Activated T-cell treated with anti-CD3 and anti-CD28 coated beads, Interleukin-2, amount 50 U/mL, for 48 hours (primary cell): Measurements from ENCODE around the gene SNAPIN.
A peak's percentile ranks its signal among the peaks of the same experiment; 100 is the strongest.
"Not testable (repeated sequence)": the region's sequence is repeated elsewhere in the genome, so short reads cannot be mapped to it uniquely, and the experiment has no call there.

Experiments used
- DNase-seq, 2 experiments: peaks; one replicate each; pipeline ENCODE4 v3.0.0-alpha.2; 2020

SNAPIN gene

DNA sequence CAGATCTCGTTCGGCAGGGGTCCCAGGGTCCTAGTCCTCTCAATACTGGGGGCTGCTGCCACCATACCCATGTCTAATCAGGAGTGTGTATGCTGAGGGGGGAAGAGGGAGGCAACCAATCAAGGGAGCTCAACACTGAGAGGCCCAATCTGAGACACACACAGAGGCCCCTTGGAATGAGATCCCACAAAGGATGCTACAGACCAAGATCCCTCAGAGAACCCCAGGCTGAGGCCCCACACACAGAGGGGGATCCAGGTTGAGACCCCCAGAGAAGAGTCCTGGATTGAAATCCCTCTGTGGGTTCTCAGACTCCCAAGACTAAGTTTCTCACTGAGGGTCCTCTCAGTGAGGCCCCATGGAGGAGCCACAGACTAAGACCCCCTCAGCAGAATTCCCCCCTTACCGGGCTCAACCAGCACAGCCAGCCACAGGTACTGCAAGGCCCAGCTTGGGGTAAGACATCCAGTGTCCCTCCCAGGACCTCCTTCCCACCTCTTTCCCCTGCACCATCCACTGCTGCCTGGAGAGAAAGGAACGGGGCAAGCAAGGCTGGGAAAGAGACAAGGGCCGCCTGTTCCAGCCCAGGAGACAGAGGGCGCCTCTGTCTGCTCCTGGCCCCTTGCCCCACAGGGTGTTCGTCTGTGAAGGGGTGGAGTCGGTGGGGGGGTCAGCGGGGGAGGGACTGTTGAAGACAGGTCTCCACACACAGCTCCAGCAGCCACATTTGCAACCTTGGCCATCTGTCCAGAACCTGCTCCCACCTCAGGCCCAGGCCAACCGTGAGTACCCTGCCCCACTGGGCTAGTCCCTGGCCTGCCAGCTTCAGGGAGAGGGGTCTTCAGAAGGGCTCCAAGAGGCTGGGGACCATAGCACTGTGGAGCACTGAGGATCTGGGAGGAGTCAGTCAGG lies 30.5 kb upstream of the SNAPIN start, which contains the start of gene S100A1:
S100A1 (plus strand) TSS at position 720 of the 912 bp plus-strand sequence. CDS start 2,088 bp downstream, outside the sequence.
- DNase-seq = no peak

DNA sequence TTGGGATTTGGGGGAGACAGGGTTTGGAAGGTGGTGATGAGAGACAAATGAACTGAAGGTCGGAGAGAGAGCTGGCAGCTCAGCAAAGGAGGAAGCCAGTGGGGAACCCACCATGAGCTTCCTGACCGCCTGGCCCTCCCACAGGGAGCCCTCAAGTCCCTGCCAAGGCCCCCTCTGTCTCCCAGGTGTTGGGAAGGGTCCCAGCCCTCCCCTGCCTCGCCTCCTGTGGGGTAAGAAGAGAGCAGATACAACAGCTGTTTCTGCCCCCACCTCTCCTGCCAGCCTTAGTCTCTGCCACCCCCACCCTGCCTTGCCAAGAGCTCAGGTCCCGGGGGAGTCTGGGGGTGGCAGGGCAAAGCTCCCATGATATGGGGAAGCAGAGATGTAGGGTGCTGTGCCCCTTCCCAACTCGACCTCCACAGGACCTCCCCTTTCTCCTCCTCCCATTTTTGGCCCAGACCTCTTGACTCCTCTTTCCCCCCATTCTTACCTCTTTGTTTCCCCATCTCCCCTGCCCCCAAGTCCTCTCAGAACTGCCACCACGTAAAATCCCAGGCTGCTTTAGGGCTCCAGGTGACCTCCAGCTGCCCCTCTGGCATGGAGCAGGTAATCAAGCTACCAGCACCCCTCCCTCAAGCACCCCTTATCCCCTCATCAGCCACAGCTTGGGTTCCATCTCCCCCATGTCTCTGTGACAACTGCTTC lies 29.7 kb upstream of the SNAPIN start:
- DNase-seq = no peak

DNA sequence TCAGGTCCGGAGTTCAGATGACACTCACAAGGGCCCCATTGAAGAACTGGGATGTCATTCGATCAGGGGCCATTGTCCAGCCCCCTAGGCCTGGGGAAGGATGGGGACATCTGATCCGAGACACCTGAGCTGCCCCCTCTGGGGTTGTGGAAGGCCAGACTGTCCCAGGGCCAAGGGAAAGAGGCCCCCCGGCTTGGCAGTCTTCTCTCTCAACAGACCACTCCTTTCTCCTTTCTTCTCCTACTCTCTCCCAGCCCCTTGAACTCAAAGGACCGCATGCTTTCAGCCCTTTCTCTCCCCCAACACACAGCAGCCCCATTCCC lies 29.2 kb upstream of the SNAPIN start:
- DNase-seq = no peak

DNA sequence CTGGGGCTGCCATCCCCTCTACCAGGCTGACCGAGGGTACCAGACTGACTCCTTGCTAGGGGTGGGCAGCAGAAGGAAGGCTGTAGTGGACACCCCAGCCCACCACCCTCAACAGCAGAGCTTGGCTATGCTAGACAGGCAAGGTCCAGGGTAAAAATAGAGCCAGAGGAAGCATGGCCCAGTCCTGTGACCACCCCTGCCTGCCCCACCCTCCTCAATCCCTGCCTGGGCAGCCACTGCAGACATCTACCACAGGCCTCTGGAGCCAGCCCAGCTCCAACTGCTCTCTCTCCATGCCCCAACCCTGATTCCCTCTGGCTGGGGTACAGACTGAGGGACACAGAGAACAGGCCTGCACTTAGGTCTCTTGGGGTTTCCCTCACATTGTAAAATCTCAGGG lies 28.5 kb upstream of the SNAPIN start:
- DNase-seq = no peak

DNA sequence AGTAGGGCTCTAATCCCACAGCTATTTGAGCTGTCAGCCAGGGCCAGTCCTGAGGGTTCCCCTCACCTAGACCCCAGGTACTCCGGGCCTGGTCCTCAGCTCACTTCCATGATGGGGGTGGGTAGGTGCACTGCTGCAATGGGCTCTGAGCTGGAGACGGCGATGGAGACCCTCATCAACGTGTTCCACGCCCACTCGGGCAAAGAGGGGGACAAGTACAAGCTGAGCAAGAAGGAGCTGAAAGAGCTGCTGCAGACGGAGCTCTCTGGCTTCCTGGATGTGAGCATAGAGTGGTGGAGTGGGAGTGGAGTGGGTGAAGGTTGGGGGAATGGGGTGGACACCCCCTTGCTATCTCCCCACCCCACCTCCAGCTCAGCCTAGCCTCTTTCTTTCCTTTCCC lies 28.1 kb upstream of the SNAPIN start:
- no peak for DNase-seq

DNA sequence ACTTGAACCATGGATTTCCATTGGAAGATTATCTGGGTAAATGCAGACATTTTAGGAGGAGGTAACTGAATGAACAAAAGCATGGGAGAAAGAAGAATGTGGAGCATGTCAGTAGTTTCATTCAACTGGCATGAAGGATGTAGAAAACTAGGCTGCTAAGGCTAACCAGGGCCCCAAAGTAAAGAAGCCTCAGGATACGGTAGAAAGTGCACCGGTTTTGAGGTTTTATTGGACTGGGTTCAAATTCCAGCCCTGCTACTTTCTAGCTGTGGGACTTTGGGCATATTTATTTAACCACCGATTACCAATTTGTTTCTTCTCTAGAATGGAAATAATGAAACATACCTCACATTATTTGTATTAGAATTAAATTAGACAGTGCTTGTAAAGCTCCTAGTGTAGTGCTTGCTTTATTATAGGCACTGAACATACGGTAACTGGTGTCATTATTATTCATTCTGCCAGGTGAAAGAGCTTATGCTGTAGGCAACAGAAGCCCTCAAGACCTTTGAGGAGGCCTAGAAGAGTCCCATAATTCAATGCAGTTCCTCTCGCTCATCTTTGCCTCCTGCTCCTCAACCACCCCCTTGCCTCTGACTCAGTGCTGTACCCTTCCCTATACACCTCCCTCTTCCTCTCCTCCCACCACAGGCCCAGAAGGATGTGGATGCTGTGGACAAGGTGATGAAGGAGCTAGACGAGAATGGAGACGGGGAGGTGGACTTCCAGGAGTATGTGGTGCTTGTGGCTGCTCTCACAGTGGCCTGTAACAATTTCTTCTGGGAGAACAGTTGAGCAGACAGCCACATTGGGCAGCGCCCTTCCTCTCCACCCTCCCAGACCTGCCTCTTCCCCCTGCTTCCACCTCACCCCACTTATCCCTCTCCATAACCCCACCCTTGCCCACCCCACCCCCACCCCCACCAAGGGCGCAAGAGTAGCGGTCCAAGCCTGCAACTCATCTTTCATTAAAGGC lies 27.2 kb upstream of the SNAPIN start:
- no peak for DNase-seq

DNA sequence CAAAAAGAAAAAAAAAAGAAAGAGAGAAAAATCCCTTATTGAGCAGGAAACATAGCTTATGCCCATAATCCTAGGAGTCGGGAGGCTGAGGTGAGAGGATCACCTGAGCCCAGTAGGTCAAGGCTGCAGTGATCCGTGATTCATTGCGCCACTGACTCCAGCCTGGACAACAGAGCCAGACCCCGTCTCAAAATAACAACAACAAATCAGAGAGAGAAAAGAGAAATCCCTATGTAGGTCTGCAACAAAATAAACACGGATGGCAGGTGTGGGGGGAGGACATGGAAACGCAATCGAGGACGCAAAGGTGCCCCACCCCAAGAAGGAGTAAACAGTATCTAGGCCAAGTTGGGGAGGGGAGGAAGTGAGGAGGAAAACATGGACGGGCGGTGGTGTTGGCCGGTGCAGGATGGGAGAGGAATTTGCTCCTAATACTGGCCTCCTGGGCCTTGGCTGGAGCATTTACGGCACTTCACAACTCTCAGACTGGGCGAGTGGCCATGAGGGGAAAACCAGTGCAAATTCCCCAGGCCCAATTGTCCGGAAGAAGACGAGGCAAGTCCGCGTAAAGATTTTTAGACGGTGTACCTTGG lies 25.2 kb upstream of the SNAPIN start:
- DNase-seq = no peak

DNA sequence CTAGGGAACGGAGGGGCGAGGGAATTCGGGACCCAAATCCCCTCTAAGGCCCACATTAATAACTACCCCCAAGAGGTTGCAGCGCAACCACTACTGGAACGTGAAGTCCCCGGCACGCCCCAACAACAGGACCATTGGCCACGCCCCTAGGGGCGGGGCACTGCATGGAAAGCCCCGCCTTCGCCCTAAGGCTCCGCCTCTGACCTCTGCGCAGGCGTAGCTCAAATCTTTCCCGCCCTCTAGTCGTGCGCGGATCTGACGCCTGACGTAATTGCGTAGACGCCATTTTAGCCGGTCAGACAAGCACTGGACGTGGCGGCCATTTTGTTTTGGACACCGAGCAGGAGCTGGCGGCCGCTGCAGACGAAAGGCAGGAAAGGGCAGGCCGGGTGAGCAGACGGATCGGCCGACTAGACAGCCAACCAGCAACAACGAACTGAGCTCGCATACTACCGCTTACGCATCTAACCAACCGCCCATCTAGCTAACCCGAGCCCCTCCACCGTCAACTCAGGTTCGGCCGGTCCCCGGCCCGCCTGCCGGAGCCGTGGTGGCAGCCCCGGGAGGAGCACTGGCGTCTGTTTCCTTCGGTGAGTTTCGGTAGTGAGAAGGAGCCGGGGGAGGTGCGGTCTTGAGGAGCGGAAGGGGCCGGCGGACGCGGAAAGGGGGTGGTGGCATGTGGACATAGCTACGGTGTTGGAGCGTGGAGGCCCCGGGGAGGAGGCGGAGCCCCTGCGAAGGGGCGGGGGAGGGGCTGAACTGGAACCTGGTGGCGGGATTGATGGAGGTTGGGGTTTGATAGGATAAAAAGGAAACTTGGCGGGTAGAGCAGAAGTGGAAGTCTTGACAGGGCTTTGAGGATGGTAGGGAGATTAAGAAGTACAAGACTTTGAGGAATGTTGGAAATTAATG lies 24.5 kb upstream of the SNAPIN start, which contains the start of gene CHTOP:
CHTOP (plus strand) TSS at position 313 of the 912 bp plus-strand sequence. CDS start 2,523 bp downstream, outside the sequence.
- DNase-seq = peak; percentile 99 to 100

DNA sequence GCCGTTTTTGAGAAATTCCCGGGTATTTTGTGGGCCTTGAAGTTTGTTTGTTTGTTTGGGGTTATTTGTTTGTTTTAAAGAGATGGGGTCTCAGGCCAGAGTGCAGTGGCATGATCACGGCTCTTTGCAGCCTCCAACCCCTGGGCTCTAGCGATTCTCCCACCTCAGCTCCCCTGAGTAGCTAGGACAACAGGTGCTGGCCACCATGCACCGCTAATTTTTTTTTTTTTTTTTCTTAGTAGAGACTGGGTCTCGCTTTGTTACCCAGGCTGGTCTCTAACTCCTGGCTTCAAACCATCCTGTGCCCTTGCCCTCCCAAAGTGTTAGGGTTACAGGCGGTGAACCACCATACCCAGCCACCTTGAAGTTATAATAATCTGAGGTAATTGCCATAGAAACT lies 22.6 kb upstream of the SNAPIN start:
- no peak for DNase-seq

DNA sequence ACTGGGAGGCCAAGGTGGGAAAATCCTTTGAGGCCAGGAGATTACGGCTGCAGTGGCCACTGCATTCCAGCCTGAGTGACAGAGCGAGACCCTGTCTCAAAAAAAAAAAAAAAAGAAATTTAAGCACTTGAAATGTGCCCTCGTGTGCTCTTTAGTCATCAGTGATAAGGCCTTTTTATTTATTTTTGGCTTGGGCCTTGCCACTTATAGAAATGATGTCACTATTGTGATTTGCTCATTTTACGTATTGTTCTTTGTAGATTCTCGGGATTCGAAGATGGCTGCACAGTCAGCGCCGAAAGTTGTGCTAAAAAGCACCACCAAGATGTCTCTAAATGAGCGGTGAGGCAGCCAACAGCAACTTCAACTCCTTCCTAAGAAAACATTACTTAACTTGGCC lies 22.2 kb upstream of the SNAPIN start:
- no peak for DNase-seq

DNA sequence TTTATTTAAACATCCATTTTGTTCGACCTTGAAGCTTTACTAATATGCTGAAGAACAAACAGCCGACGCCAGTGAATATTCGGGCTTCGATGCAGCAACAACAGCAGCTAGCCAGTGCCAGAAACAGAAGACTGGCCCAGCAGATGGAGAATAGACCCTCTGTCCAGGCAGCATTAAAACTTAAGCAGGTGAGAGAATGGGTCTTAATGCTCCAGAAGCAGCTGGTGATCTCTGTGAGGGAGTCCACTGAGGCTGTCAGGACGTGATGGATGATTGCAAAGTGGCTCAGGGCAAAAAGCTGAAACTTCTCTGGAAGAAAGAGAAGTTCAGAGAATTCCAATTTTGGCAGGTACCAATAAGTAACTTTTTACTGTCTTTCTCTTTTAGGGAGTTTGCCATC lies 20.2 kb upstream of the SNAPIN start:
- no peak for DNase-seq

DNA sequence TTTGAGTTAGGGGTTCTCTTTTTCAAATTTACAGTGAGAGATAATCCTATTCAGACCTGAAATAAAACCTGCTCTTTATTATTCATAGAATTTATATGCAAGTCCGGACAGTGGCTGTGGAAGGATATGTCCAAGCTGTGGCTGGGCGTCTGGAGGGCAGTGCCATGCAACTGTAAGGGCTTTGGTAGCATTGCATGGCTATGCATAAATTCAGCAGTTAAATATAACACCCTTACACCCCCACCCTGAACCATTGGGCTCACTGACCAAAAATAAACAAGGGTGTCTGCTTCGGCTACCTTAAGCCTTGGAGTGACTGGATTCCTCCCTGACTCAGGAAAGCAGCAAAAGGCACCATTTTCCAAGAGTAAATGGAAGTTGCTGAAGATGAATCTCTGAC lies 19.2 kb upstream of the SNAPIN start:
- no peak for DNase-seq

DNA sequence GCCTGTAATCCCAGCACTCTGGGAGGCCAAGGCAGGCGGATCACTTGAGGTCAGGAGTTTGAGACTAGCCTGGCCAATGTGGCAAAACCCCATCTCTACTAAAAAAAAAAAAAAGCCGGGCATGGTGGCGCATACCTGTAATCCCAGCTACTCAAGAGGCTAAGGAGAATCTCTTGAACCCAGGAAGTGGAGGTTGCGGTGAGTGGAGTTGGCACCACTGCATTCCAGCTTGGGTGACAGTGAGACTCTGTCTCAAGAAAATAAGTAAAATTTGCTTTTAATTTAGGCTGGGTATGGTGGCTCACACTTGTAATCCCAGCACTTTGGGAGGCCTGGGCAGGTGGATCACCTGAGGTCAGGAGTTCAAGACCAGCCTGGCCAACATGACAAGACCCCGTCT lies 18.3 kb upstream of the SNAPIN start:
- DNase-seq = not testable (repeated sequence)

DNA sequence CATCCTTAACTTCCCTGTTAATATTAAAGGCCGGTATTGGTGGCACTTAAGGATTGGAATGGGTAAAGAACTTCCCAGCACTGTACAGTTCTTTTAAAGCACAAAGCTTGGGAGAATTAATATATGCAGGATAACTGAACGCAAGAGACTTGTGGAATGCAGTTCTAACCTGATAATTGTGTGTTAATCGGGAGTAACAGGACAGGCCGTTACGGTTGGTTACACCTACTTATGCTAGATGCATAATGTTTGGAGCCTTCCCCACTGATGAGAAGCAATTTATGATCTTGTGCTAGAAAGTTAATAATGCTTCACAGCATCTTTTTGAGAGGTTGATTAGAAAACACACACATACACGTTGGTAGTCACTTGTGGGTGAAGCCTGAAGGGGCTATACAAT lies 17.6 kb upstream of the SNAPIN start:
- no peak for DNase-seq

DNA sequence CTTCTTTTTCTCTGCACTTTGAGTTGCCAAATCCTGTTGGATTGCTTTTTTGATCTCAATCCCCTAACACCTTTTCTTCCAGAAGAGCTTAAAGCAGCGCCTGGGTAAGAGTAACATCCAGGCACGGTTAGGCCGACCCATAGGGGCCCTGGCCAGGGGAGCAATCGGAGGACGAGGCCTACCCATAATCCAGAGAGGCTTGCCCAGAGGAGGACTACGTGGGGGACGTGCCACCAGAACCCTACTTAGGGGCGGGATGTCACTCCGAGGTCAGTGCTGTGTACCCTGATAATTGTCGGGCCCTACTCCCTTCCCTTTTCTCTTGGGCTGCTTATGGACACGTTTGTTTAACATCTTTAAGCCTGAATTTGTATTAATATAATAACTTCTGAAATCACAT lies 16.3 kb upstream of the SNAPIN start:
- DNase-seq = no peak

DNA sequence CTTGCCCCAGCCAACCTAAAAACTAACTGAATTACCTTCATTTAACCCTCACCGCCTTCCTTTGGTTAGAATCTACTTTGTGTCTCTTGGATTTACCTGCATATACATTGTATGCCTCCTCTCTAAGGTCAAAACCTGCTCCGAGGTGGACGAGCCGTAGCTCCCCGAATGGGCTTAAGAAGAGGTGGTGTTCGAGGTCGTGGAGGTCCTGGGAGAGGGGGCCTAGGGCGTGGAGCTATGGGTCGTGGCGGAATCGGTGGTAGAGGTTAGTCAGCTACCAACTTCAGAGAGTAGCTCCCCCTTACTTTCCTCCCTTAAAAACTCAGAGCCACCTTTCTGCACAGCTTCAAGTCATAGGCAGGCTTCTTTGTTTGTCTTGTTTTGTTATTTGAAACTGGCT lies 15.4 kb upstream of the SNAPIN start:
- DNase-seq = no peak

DNA sequence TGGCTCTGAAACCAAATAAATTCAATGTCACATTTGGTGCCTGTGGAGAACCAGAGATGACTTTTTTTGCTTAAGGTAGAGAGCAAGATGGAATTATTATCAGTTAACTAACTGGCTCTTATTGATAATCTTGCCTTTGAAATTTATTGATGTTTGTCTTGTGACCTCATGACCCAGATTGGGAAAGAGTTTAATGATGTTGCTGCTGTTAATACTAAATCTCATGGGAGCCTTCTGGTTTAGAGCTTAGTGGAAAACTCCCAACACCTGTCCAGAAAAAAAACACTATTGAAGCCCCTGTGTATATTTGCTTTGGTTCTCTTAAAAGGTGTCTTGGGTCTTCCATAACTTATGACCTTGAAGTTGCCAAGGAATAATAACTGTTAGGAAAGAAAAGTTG lies 14.7 kb upstream of the SNAPIN start:
- DNase-seq = no peak

DNA sequence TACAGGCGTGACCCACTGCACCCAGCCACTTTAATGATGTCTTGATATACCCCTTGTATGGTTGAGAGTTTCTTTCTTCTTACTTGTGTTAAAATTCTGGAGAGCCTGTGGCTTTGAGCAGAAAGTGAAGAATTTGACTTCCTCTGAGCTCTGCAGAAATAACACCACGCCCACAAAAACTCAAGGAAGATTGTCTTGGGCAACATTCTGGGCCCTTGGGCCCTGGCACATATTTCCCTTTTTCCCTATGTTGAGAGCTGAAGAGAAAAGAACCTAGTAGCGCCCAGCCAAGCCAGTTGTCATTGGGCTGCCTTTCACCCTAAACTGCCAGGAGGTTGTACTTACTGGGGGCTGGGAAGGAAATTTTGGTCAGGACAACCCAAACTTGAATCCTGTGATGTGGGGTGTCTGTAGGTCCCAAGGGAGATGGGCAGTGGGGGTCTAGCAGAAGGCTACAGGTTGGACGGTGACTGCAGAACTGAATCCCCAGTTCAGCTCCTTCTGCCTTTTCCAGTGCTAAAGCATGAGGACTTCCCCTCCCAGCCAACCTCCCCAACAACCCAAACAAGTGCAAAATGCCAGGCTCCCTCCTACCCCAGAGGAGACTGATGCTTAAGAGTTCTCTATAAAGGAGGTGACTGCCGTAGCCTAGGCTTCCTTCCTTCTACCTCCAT lies 11.7 kb upstream of the SNAPIN start:
- DNase-seq = no peak

DNA sequence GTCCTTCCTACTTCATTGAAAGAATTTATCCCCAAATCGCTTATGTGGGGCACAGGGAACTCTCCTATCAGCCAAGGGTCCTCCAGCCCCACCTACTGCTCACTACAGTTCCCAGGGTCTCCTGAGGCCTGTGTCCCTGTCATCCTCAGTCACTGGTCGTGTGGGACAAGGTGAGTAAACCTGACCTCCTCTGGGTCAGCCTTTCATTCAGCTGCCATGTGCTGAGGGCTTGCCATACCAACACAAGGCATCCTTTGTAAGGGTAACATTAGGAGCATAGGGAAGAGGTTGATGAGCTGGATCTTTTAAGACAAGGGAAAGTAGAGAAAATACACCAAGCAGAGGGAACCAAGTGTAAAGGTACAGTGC lies 11.2 kb upstream of the SNAPIN start:
- no peak for DNase-seq

DNA sequence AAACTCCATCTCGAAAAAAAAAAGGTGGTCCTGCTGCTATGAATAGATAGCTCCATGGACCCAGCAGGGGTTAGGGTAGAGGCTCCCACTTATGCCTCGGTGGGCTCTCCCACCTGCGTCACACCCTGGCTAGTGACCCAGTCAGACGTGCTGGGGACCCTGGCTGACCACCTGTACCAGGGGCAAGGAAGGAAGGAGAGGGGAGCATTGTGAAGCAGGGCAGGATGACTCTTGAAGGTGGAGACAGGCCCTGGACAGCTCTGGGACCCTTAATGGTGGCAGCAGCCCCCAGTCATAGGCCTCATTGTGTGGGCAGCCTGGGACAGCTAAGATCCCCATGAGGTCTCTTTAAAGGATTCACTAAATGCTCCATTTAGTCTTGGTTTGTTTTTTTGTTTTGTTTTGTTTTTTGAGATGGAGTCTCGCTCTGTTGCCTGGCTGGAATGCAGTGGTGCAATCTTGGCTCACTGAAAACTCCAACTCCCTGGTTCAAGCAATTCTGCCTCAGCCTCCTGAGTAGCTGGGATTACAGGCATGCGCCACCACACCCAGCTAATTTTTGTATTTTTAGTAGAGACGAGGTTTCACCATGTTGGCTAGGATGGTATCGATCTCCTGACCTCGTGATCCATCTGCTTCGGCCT lies 10.4 kb upstream of the SNAPIN start:
- DNase-seq = no peak
